Brain microvascular endothelial cell (primary cell): Measurements from ENCODE around the gene DACT2.
"Not testable (repeated sequence)": the region's sequence is repeated elsewhere in the genome, so short reads cannot be mapped to it uniquely, and the experiment has no call there.

Experiments
- DNase-seq: peaks from one replicate; pipeline ENCODE4 v3.0.0-alpha.2; 2020
- H3K27ac ChIP-seq: fragments of 250-450 bp; sonication (Bioruptor Pico); 2 replicates; pipeline ENCODE4 v1.5.1; 2020; ENCODE audit warnings: mild to moderate bottlenecking, moderate library complexity
- H3K27me3 ChIP-seq: fragments of 250-450 bp; sonication (Bioruptor Pico); replicated peaks from 2 replicates; pipeline ENCODE4 v1.5.1; 2020; ENCODE audit warnings: mild to moderate bottlenecking
- H3K36me3 ChIP-seq: fragments of 250-450 bp; sonication (Bioruptor Pico); replicated peaks from 2 replicates; pipeline ENCODE4 v1.5.1; 2020; ENCODE audit warnings: mild to moderate bottlenecking
- H3K4me3 ChIP-seq: 2 replicates; pipeline ENCODE4 v1.5.1; 2011; ENCODE audit warnings: low read depth, mild to moderate bottlenecking, control low read depth, low read length, moderate library complexity
- in situ Hi-C: cut with HindIII; loops from 2 replicates; pipeline ENCODE4 v1.10.0; 2017; ENCODE audit warnings: low sequenced_read_pairs, low pct_ligation_motif_present
- TF ChIP-seq, protein P1 (sequence below): IDR thresholded peaks from 2 replicates; pipeline ENCODE4 v1.5.1; 2011; ENCODE audit warnings: low read depth, mild to moderate bottlenecking, moderate library complexity, low read length, control low read depth, inconsistent platforms; ENCODE audit errors: missing control alignments

Gene DACT2

DNA sequence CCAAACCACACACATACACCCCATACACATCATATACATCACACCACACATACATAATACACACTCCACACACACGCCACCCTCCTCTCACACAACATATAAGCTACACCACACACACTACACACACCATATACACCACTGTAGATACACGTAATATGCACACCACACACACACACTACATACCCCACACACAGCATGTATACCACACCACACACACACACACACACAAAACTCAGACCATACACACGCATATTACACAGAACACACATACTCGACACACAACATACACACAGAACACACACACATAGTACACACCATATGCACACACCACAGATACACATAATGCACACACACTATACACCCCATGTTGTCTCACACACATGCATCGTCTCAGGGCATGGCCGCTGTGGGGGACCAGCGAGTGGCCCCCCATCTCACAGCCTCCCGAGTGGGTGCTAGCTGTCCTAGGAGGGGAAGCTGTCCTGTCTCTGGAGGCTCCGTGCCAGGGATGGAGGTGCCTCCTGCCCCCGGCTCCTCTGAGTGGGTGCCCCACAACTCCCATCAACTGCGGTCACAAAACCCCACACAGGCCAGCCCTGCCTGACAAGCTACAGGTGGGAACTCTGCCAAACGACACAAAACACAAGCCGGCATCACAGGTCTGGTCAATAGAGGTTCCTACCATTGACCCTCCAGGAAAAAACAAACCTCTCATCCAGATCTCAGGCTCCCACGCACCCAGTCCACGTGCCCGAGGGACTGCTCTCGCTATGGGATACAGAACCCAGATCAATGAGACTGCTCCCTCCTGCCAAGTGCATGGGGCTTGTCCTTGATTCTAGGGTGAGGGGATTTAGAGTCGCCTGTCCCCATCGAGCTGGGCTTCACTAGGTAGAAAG, 49.1 kb downstream of the DACT2 start:
- Histone ChIP-seq H3K27me3 (no peaks in the 10 kb centered on the region), H3K4me3 (no peak overlapping the region), H3K36me3 (no peaks in the 10 kb centered on the region), H3K27ac (no peak overlapping the region)
- in situ Hi-C loops = no loop called here
- no peak for DNase-seq
- TF ChIP-seq, protein P1, sequence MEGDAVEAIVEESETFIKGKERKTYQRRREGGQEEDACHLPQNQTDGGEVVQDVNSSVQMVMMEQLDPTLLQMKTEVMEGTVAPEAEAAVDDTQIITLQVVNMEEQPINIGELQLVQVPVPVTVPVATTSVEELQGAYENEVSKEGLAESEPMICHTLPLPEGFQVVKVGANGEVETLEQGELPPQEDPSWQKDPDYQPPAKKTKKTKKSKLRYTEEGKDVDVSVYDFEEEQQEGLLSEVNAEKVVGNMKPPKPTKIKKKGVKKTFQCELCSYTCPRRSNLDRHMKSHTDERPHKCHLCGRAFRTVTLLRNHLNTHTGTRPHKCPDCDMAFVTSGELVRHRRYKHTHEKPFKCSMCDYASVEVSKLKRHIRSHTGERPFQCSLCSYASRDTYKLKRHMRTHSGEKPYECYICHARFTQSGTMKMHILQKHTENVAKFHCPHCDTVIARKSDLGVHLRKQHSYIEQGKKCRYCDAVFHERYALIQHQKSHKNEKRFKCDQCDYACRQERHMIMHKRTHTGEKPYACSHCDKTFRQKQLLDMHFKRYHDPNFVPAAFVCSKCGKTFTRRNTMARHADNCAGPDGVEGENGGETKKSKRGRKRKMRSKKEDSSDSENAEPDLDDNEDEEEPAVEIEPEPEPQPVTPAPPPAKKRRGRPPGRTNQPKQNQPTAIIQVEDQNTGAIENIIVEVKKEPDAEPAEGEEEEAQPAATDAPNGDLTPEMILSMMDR = no peak

DNA sequence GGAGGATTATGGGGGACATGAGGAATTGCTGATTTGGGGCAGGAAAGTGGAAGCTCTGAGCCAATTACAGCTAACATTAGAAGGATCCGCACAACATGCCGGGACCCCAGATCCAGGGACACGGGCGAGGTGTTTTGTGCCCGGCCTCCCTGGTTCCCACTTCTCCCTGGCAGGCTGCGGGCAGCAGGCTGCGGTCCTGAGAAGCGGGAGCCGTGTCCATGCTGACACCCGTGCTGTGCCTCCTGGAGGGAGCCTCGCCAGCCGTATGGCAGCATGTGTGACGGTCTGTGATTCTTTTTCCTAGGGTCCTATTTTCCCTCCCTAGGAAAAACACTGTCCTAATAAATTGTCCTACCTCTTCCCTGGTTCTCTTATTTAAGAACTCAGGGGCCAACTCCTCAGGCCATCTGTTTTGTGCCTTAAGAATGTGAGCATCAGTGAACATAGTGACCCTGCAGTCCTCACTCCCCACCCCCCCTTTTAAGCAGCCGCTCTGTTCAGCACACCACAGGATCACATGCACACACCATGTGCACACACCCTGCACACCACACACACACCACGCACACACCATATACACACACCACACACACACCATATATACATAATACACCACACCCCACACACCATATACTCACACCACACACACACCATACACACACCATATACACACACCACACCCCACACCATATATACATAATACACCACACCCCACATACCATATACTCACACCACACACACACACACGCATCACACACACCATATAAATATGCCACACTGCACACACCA, 49.9 kb downstream of the DACT2 start:
- Histone ChIP-seq H3K27me3 (no peaks in the 10 kb centered on the region), H3K36me3 (no peaks in the 10 kb centered on the region), H3K27ac (no peak overlapping the region), H3K4me3 (no peak overlapping the region)
- DNase-seq = no peak
- in situ Hi-C loops = no loop called here
- TF ChIP-seq, protein P1 = no peak

DNA sequence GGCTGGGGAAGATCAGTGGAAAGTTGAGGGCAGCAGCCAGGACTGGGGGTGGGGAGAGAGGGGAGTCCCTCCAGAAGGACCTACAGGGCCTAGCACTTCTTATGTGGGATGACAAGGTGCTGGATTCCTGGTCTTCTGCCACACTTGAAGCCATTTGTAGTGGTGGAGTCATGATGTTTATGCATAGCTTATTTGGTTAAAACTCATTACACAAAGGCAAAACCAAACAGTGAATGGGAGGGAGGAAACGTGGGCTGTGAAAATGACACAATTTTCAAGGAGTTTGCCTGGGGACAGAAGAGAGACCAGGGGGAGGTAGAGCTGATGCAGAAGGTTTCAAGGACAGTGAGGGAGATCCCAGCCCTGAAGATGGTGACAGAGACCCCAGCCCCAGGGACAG, 50.8 kb downstream of the DACT2 start:
- TF ChIP-seq, protein P1 = no peak
- no peak for DNase-seq
- in situ Hi-C loops = no loop called here
- H3K27me3 ChIP-seq = no peaks in the 10 kb centered on the region
- H3K4me3 ChIP-seq = no peak overlapping the region
- H3K27ac ChIP-seq = no peak overlapping the region
- no peaks in the 10 kb centered on the region for H3K36me3 ChIP-seq

- H3K4me3 ChIP-seq, H3K36me3 ChIP-seq, in situ Hi-C loops, H3K27ac ChIP-seq, DNase-seq, H3K27me3 ChIP-seq: not testable (repeated sequence)
Measured at GRCh38 chr6:168267779-168268178, 51.8 kb downstream of the DACT2 start.

DNA sequence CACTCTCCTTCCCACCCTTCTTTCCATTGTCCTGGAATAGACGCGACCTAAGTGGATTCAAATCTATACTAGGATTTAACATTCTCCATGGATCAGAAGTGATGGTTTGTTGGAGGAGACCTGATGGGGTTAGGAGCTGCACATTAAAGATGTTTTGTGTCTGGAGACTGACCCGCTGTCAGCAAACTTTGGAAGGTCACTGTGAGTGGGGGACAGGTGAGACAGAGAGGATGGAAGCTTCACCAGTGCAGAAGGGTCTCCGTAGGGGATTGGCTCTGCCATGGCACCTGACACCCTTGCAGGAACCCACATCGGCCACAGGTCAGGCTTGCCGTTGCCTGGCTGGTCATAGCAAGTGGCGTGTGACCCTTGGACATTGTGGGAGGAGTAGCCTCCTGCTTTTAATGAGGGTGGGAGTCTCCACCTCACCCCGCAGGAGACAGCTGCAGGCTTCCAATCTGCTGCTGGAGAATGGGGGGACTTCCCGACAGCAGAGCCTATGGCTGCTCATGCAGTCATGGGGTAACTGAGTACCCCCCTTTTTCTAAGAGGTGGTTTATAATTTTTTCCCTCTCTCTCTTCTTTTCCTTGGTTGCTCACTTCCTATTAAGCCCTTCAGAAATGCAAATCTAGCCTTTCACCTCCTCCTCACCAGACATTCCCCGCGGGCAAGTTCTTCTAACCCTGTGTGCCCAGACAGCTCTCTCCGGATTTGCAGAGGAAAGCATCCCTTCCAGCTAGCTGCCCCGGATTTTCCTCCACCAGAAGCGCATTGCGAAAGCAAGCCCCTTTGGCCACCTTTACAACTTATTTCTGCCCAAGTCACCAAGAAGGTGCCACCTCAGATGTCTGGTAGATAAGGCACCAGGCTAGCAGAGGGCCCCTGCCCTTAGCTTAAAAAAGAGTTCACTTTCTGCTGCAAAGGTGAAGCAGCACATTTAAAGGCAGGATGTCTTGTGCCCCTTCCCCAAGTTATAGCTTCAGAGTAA, 53.5 kb downstream of the DACT2 start:
- no peak for DNase-seq
- Histone ChIP-seq H3K27me3 (no peaks in the 10 kb centered on the region), H3K27ac (no peak overlapping the region), H3K36me3 (no peaks in the 10 kb centered on the region), H3K4me3 (no peak overlapping the region)
- in situ Hi-C loops = no loop called here
- TF ChIP-seq, protein P1 = no peak
